H1 (cell line): ENCODE data around the gene EPSTI1. TPM values are rescaled to one million over a fixed set of nuclear protein-coding genes. Genes with fewer than 3 reads are reported as not detected.

ENCODE experiments used
- CTCF ChIA-PET: fragments of 300-600 bp; sonication (Branson Sonifier 250); formaldehyde crosslinking; loops from one replicate; lab custom pipeline; 2021; ENCODE audit not compliant: partially characterized antibody; lab: Charles Lee
- POLR2A ChIA-PET: fragments of 300-600 bp; sonication (Branson Sonifier 250); formaldehyde crosslinking; loops from one replicate; lab custom pipeline; 2021; ENCODE audit warnings: inconsistent platforms; ENCODE audit not compliant: partially characterized antibody; lab: Charles Lee
- DNase-seq, 2 experiments: peaks; one replicate each; pipeline versions ENCODE4 v3.0.0 to v3.0.0-alpha.2; 2010 to 2022; ENCODE audit warnings: low spot score in 2 of 2, low read depth in 1 of 2, mixed read lengths in 1 of 2
- FAIRE-seq: peaks from 2 replicates; lab custom pipeline; 2011; peaks lifted over from hg19 to GRCh38; lab: Jason Lieb, UNC
- H2AFZ ChIP-seq: 2 replicates; pipeline ENCODE4 v1.8.1; 2012; ENCODE audit warnings: low read length, inconsistent platforms
- H2AK5ac ChIP-seq: 2 replicates; pipeline ENCODE4 v1.6.1; 2013; ENCODE audit warnings: low read depth, low read length
- H2BK120ac ChIP-seq: replicated peaks from 2 replicates; pipeline ENCODE3; 2013; ENCODE audit warnings: low read depth, low read length, inconsistent platforms
- H2BK12ac ChIP-seq: 2 replicates; pipeline ENCODE4 v1.6.1; 2013; ENCODE audit warnings: low read depth, low read length
- H2BK15ac ChIP-seq: 2 replicates; pipeline ENCODE4 v1.6.1; 2013; ENCODE audit warnings: low read length
- H2BK20ac ChIP-seq: 2 replicates; pipeline ENCODE4 v1.6.1; 2013; ENCODE audit warnings: low read length
- H2BK5ac ChIP-seq: 2 replicates; pipeline ENCODE4 v1.6.1; 2013; ENCODE audit warnings: low read depth, low read length
- H3K14ac ChIP-seq: 2 replicates; pipeline ENCODE4 v1.6.1; 2013; ENCODE audit warnings: inconsistent platforms; ENCODE audit not compliant: insufficient read length
- H3K18ac ChIP-seq: 2 replicates; pipeline ENCODE4 v1.6.1; 2013; ENCODE audit warnings: low read length; ENCODE audit errors: extremely low read depth
- H3K23ac ChIP-seq: 2 replicates; pipeline ENCODE4 v1.6.1; 2013; ENCODE audit warnings: inconsistent platforms; ENCODE audit not compliant: insufficient read length
- H3K23me2 ChIP-seq: 2 replicates; pipeline ENCODE4 v1.6.1; 2013; ENCODE audit warnings: low read depth, low read length
- H3K27ac ChIP-seq: 2 replicates; pipeline ENCODE4 v1.6.1; 2011; ENCODE audit warnings: low read depth, low read length, inconsistent platforms
- H3K27me3 ChIP-seq, 4 experiments: replicated peaks in 1 of 4; 1 replicate in 1 of 4; 2 replicates in 3 of 4; pipeline versions ENCODE4 v1.6.1 to v1.8.1; 2011 to 2013; ENCODE audit warnings: low read length in 3 of 4, mild to moderate bottlenecking in 3 of 4, inconsistent platforms in 2 of 4, mixed read lengths in 2 of 4, moderate library complexity in 1 of 4; ENCODE audit not compliant: control insufficient read depth in 3 of 4, insufficient read depth in 3 of 4; ENCODE audit errors: extremely low read depth in 1 of 4
- H3K36me3 ChIP-seq, 4 experiments: 2 replicates each; pipeline versions ENCODE4 v1.6.1 to v1.8.1; 2011 to 2013; ENCODE audit warnings: mild to moderate bottlenecking in 4 of 4, low read length in 3 of 4, moderate library complexity in 2 of 4, control low read depth in 1 of 4, inconsistent platforms in 1 of 4; ENCODE audit not compliant: insufficient read depth in 4 of 4, control insufficient read depth in 2 of 4
- H3K4ac ChIP-seq: replicated peaks from 2 replicates; pipeline ENCODE3; 2013; ENCODE audit warnings: low read length, low read depth, mixed read lengths, inconsistent platforms; ENCODE audit not compliant: insufficient read length
- H3K4me1 ChIP-seq, 4 experiments: replicated peaks in 1 of 4; 1 replicate in 1 of 4; 2 replicates in 3 of 4; pipeline versions ENCODE4 v1.6.1 to v1.8.1; 2011 to 2013; ENCODE audit warnings: low read length in 3 of 4, inconsistent platforms in 2 of 4, mixed read lengths in 1 of 4; ENCODE audit not compliant: insufficient read depth in 4 of 4, control insufficient read depth in 3 of 4
- H3K4me2 ChIP-seq, 2 experiments: 2 replicates each; pipeline versions ENCODE4 v1.6.1 to v1.8.1; 2011 to 2013; ENCODE audit warnings: low read depth in 2 of 2, low read length in 2 of 2, control low read depth in 1 of 2, inconsistent platforms in 1 of 2, mild to moderate bottlenecking in 1 of 2; ENCODE audit not compliant: insufficient read depth in 1 of 2
- H3K4me3 ChIP-seq, 4 experiments: fragments of 200-600, 300-600 bp in 1 of 4; sonication (generic), shearing (Covaris generic), sonication (Bioruptor Twin) in 1 of 4; 2 replicates each; pipeline versions ENCODE4 v1.5.1 to v1.8.1; 2011 to 2016; ENCODE audit warnings: low read length in 4 of 4, low read depth in 3 of 4, control low read depth in 2 of 4, inconsistent platforms in 2 of 4, mild to moderate bottlenecking in 2 of 4, mixed read lengths in 1 of 4, moderate library complexity in 1 of 4; ENCODE audit not compliant: insufficient read depth in 2 of 4; ENCODE audit errors: extremely low read depth in 1 of 4
- H3K56ac ChIP-seq: replicated peaks from 2 replicates; pipeline ENCODE3; 2013; ENCODE audit warnings: low read depth, mild to moderate bottlenecking, mixed read lengths, low read length, inconsistent platforms; ENCODE audit not compliant: insufficient read length
- H3K79me1 ChIP-seq: 2 replicates; pipeline ENCODE4 v1.6.1; 2013; ENCODE audit warnings: low read depth, low read length, control low read depth
- H3K79me2 ChIP-seq, 2 experiments: 2 replicates each; pipeline versions ENCODE4 v1.6.1 to v1.8.1; 2012 to 2013; ENCODE audit warnings: low read length in 2 of 2, mild to moderate bottlenecking in 2 of 2, inconsistent platforms in 1 of 2; ENCODE audit not compliant: insufficient read depth in 2 of 2, control insufficient read depth in 1 of 2
- H3K9ac ChIP-seq, 4 experiments: replicated peaks in 1 of 4; 1 replicate in 1 of 4; 2 replicates in 3 of 4; pipeline versions ENCODE4 v1.6.1 to v1.8.1; 2011 to 2013; ENCODE audit warnings: low read depth in 3 of 4, low read length in 3 of 4, control low read depth in 2 of 4, mild to moderate bottlenecking in 2 of 4, moderate library complexity in 2 of 4, inconsistent platforms in 1 of 4; ENCODE audit errors: extremely low read depth in 1 of 4
- H3K9me3 ChIP-seq, 2 experiments: 2 replicates each; pipeline versions ENCODE4 v1.6.1 to v1.8.1; 2012 to 2013; ENCODE audit warnings: mild to moderate bottlenecking in 2 of 2, moderate library complexity in 2 of 2, control low read depth in 1 of 2, inconsistent platforms in 1 of 2, low read depth in 1 of 2, low read length in 1 of 2, mixed read lengths in 1 of 2; ENCODE audit not compliant: insufficient read depth in 2 of 2
- H4K20me1 ChIP-seq, 2 experiments: replicated peaks in 1 of 2; 2 replicates each; pipeline versions ENCODE3 to v1.8.1; 2011 to 2013; ENCODE audit warnings: inconsistent platforms in 2 of 2, low read length in 2 of 2, mild to moderate bottlenecking in 1 of 2; ENCODE audit not compliant: insufficient read depth in 2 of 2, control insufficient read depth in 1 of 2
- H4K5ac ChIP-seq: 2 replicates; pipeline ENCODE4 v1.6.1; 2013; ENCODE audit warnings: low read length, low read depth, mixed read lengths, inconsistent platforms; ENCODE audit not compliant: insufficient read length
- H4K8ac ChIP-seq: 2 replicates; pipeline ENCODE4 v1.8.0; 2013; ENCODE audit warnings: mild to moderate bottlenecking, moderate library complexity, low read length, inconsistent platforms; ENCODE audit not compliant: insufficient read depth; ENCODE audit errors: extremely low read depth
- H4K91ac ChIP-seq: replicated peaks from 2 replicates; pipeline ENCODE3; 2013; ENCODE audit warnings: low read length, mixed read lengths, inconsistent platforms; ENCODE audit not compliant: insufficient read length
- CBX5 ChIP-seq: fragments of 300-800, 300-1000 bp; sonication (generic); IDR thresholded peaks from 2 replicates; pipeline ENCODE4 v1.7.1; 2016; ENCODE audit warnings: antibody characterized with exemption, low read length, low read depth
- CBX8 ChIP-seq: fragments of 300-800, 300-1000 bp; sonication (generic); IDR thresholded peaks from 2 replicates; pipeline ENCODE4 v1.7.1; 2016; ENCODE audit warnings: low read depth, low read length, borderline replicate concordance
- FOSL1 ChIP-seq: IDR thresholded peaks from 2 replicates; pipeline ENCODE4 v1.6.1; 2011; ENCODE audit warnings: mild to moderate bottlenecking, low read depth, low read length, moderate library complexity; ENCODE audit not compliant: insufficient read depth
- JUND ChIP-seq: IDR thresholded peaks from 2 replicates; pipeline ENCODE4 v1.6.1; 2011; ENCODE audit warnings: mild to moderate bottlenecking, improper control_type of control experiment, low read length
- KDM4A ChIP-seq: IDR thresholded peaks from one replicate; pipeline ENCODE4 v1.7.1; 2012; ENCODE audit warnings: low read depth, mild to moderate bottlenecking, moderate library complexity, low read length, inconsistent platforms; ENCODE audit not compliant: severe bottlenecking
- NANOG ChIP-seq: IDR thresholded peaks from 2 replicates; pipeline ENCODE4 v1.6.1; 2011; ENCODE audit warnings: low read length, low read depth, mild to moderate bottlenecking, inconsistent platforms; ENCODE audit not compliant: insufficient read depth, poor library complexity, severe bottlenecking
- NRF1 ChIP-seq: IDR thresholded peaks from 2 replicates; pipeline ENCODE4 v1.6.1; 2011; ENCODE audit warnings: mild to moderate bottlenecking, low read depth, low read length, improper control_type of control experiment
- POLR2AphosphoS5 ChIP-seq: IDR thresholded peaks from 2 replicates; pipeline ENCODE4 v1.6.1; 2011; ENCODE audit warnings: low read depth, low read length
- RBBP5 ChIP-seq: IDR thresholded peaks from 2 replicates; pipeline ENCODE4 v1.7.1; 2012; ENCODE audit warnings: low read depth, mild to moderate bottlenecking, inconsistent platforms, low read length, moderate library complexity, borderline replicate concordance
- RNF2 ChIP-seq: fragments of 200-900, 300-1000 bp; sonication (generic); IDR thresholded peaks from 2 replicates; pipeline ENCODE4 v1.7.1; 2016; ENCODE audit warnings: borderline replicate concordance, low read depth, mild to moderate bottlenecking, antibody characterized with exemption, low read length; ENCODE audit not compliant: poor library complexity, severe bottlenecking; ENCODE audit errors: missing control alignments
- SRF ChIP-seq: IDR thresholded peaks from 2 replicates; pipeline ENCODE4 v1.6.1; 2011; ENCODE audit warnings: mild to moderate bottlenecking, low read depth, low read length, moderate library complexity
- TAF1 ChIP-seq: IDR thresholded peaks from 2 replicates; pipeline ENCODE4 v1.6.1; 2011; ENCODE audit warnings: mild to moderate bottlenecking, low read depth, low read length
- USF2 ChIP-seq: IDR thresholded peaks from 2 replicates; pipeline ENCODE4 v1.6.1; 2011; ENCODE audit warnings: low read length, improper control_type of control experiment
- WGBS, 2 experiments: shearing (Covaris generic) in 1 of 2; methylation state at CpG; one replicate each; pipeline versions ENCODE4 v1.1.6 to v1.1.7; 2013 to 2015; ENCODE audit warnings: low lambda C conversion rate in 2 of 2, mixed read lengths in 2 of 2, inconsistent platforms in 1 of 2, low coverage in 1 of 2, missing lambda C conversion rate in 1 of 2; ENCODE audit not compliant: insufficient replicate concordance in 2 of 2, insufficient coverage in 1 of 2, insufficient read length in 1 of 2; ENCODE audit errors: extremely low coverage in 1 of 2, missing lambda C conversion rate in 1 of 2; 5-methylcytosine and 5-hydroxymethylcytosine counted together
- polyA plus RNA-seq, 7 experiments: library from polyadenylated mRNA; depleted of rRNA in 3 of 7; stranded (reverse) in 5 of 7; unstranded in 2 of 7; fragments of >200 nt in 5 of 7; fragments of 200-250 nt in 2 of 7; gene quantifications; 1 replicate in 5 of 7; 2 replicates in 1 of 7; 4 replicates in 1 of 7; pipeline versions ENCODE4 v1.2.1 to v1.2.3, GENCODE V29; 2011 to 2013; ENCODE audit warnings: missing spikeins in 2 of 7, mixed read lengths in 2 of 7
- total RNA-seq: library from RNA; stranded (reverse); fragmentation: NEBNext Ultra II Directional; extraction: Animal tissue kit (Norgen Biotek cat#: 25700); gene quantifications from 2 replicates; pipeline ENCODE4 v1.2.1, GENCODE V29; 2021

Gene EPSTI1
- total and polyA plus RNA-seq, 2 of the 8 experiments (the other 6 are each of a cell fraction or from before 2014, with no cell fraction given) = 0.23 to 0.37 TPM

GRCh38 chr13:43031881-43032280 is 39.8 kb upstream of the EPSTI1 start:
- peaks cover 0 to 5% of the 10 kb centered on the region in 2 experiments; a peak in 1 of 4 replicates for H3K79me2 ChIP-seq
- H4K91ac ChIP-seq = no peak overlapping the region
- no peak overlapping the region for H2BK15ac ChIP-seq
- no peak overlapping the region for H3K4me3 ChIP-seq
- H3K4me1 ChIP-seq = peaks cover 0 to 7% (median 1%) of the 10 kb centered on the region in 4 experiments; a peak in 1 of 7 replicates
- FAIRE-seq (no peak), DNase-seq (no peak)
- no peaks in the 10 kb centered on the region for H3K27me3 ChIP-seq
- H3K4ac ChIP-seq = no peak overlapping the region
- H3K23me2 ChIP-seq = no peaks in the 10 kb centered on the region
- no peak overlapping the region for H3K9ac ChIP-seq
- no peak overlapping the region for H2BK5ac ChIP-seq
- no peak overlapping the region for H3K23ac ChIP-seq
- no peak overlapping the region for H2AFZ ChIP-seq
- no peak overlapping the region for H2BK12ac ChIP-seq
- H2BK20ac ChIP-seq = no peak overlapping the region
- H3K36me3 ChIP-seq = no peaks in the 10 kb centered on the region
- no peak overlapping the region for H2BK120ac ChIP-seq
- no peak overlapping the region for H3K27ac ChIP-seq
- H3K56ac ChIP-seq = no peak overlapping the region
- peaks cover 3% of the 10 kb centered on the region; the same call in 1 of the 2 replicates for H3K79me1 ChIP-seq
- no peak overlapping the region for H4K8ac ChIP-seq
- no peak overlapping the region for H2AK5ac ChIP-seq
- no peak overlapping the region for H3K14ac ChIP-seq
- no peak overlapping the region for H3K4me2 ChIP-seq
- WGBS, 2 experiments = 88% methylated on average over 4 of the region's 4 CpGs; no CpG with 5 or more reads in 1 of the 2 experiments
- no peak overlapping the region for H4K5ac ChIP-seq
- no peak overlapping the region for H3K18ac ChIP-seq
- CTCF ChIA-PET = interaction anchor here (0.6 to 1.0 kb wide), 2 partner anchors 14 to 34 kb away, joined by 3 read pairs; no protein-coding TSS in a partner anchor
- POLR2A ChIA-PET = interaction anchor here (0.6 kb wide), 1 partner anchor 17 kb away, joined by 3 read pairs; no protein-coding TSS in a partner anchor
- no peaks in the 10 kb centered on the region for H3K9me3 ChIP-seq
- peaks cover 0 to 2% of the 10 kb centered on the region in 2 experiments for H4K20me1 ChIP-seq
- TF ChIP-seq POLR2AphosphoS5 (no peak), USF2 (no peak), JUND (no peak), SRF (no peak), NRF1 (no peak), CBX5 (no peak), CBX8 (no peak), RNF2 (no peak), RBBP5 (no peak), NANOG (no peak), FOSL1 (no peak), TAF1 (no peak), KDM4A (no peak)
